ENCODE results near the gene MSI1.

DNA sequence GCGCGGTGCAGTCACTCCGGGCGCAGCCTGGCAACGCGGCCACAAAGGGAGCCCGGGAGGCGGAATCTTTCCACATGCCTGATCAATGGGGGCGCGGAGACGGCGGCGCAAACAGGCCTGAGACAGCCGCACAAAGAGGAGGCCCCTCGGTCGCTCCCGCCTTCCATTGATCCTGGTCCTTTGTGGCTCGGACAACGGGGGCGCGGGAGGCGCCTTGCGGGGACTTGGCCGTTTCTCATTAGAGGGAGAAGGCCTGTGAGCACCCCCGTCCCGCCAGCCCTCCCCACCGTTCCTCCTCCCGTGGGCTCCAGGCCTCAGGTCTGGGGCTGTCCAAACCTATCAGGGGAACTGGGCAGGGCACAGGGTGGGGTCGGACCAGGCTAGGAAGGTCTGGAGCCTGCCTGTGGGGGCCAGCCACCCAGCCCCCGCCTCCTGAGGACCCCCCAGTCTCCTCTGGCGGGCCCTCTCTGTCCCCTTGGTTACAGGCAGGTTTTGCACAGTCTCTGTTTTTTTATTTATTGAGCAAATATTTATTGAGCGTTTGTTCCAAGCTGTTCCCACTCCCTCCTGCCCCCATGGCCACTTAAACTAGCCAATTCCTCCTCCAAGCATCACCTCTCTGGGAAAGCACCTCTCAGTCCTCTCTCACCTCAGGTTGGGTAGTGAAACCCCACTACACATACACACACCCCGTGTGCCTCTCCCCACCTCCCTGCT is 29.0 kb upstream of the MSI1 start:
- TF ChIP-seq, protein P1, sequence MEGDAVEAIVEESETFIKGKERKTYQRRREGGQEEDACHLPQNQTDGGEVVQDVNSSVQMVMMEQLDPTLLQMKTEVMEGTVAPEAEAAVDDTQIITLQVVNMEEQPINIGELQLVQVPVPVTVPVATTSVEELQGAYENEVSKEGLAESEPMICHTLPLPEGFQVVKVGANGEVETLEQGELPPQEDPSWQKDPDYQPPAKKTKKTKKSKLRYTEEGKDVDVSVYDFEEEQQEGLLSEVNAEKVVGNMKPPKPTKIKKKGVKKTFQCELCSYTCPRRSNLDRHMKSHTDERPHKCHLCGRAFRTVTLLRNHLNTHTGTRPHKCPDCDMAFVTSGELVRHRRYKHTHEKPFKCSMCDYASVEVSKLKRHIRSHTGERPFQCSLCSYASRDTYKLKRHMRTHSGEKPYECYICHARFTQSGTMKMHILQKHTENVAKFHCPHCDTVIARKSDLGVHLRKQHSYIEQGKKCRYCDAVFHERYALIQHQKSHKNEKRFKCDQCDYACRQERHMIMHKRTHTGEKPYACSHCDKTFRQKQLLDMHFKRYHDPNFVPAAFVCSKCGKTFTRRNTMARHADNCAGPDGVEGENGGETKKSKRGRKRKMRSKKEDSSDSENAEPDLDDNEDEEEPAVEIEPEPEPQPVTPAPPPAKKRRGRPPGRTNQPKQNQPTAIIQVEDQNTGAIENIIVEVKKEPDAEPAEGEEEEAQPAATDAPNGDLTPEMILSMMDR (IDR thresholded peaks at IDR 0.05; ENCODE audit: borderline replicate concordance, extremely low read depth, low read length, poor library complexity, severe bottlenecking) = no peak
- no peak for TF ChIP-seq EZH2 (IDR thresholded peaks at IDR 0.05; ENCODE audit: borderline replicate concordance, low read depth, low read length, severe bottlenecking)

All from DND-41 (cell line).